CMK (cell line): ENCODE measurements around the gene MYBBP1A.

Experiments used
- DNase-seq: peaks from one replicate; pipeline ENCODE4 v3.0.0-alpha.2; 2010; ENCODE audit warnings: low read depth

Gene MYBBP1A

DNA sequence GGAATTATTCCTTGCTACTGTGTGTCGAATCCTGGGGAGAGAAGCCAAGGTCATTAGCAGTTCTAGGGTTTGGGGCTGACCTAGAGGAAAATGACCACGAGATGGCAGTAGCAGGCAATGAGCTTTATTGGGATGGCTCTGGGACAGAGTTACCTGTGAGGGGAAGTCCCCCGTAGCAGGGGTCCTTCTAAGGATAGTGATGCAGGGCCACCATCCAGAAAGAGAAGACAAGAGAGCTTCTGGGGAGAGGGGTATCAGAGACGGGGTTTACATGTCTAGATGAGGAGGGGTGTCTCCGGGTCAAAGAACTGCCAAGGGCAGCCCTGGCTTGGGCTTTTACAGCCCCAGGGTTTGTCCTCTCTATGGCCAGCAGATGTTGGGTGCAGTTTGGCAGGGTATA, 11.6 kb upstream of the MYBBP1A start:
- no peak for DNase-seq

DNA sequence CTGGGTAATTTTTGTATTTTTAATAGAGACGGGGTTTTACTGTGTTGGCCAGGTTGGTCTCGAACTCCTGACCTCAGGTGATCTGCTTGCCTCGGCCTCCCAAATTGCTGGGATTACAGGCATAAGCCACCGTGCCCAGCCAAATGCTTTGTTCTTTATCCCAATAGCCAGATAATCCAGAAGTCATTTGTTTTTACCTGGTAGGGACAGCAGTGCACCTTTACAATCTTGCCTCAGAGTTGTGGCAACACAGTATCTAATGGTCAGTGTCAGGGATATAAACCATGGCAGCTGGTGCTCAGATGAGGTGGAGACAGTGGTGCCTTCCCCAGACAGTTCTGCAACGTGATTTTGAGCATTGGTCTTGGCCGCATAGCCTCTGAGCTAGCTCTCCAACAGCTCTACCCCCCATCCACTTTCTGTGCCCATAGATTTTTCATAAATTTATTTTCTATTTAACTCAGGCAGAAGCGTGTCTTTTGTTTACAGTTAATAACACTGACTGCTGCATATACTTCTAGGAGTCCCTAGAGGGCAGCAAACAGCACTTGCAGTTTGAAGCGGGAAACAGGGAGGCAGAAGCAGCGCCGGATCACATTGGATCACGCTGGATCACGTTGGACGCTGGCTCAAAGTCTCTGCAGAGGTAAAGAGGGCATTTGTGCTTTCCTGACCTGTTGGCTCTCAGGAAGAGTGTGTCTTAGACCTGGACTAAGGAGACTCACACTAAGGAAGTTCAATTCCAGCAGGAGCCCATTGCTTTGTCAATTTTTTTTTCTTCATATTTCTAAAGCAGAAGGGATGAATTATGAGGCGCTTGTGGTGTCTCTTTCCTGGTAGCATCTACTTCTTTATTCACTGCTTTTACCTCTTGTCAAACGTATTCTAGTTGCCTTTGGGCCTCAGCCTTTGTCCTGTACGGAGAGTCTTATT, 10.3 kb upstream of the MYBBP1A start:
- no peak for DNase-seq

- no peak for DNase-seq
Observed at GRCh38 chr17:4562015-4562969, 7.1 kb upstream of the MYBBP1A start.

DNA sequence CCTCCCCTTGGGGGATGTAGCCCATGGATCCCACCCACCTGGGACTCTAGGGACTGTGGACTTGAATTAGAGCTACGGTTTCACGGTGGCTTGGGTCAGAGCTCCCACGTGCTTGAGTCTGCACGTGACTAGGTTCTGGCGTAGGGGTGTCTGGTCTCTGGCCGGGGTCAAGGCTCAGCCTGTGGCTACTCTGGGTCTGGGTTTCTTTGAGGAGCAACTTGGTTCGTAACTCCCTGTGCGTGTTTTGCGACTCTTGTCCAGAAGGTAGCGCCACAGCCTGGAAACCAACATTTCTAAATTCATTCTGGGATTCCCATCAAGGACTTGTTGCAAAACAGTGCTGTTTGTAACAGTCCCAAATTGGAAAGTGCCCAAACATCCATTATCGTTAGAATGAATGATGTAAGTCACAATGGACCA, 5.7 kb upstream of the MYBBP1A start:
- no peak for DNase-seq

- DNase-seq, result no peak
Observed at GRCh38 chr17:4560421-4560820, 5.2 kb upstream of the MYBBP1A start, which contains the start of gene GGT6. TSS of gene GGT6 (minus strand) at chr17:4560577. CDS start at chr17:4560521, 56 bp downstream.

- no peak for DNase-seq
Observed at GRCh38 chr17:4559966-4560365, 4.8 kb upstream of the MYBBP1A start.

- no peak for DNase-seq
Observed at GRCh38 chr17:4559139-4559791, 4.1 kb upstream of the MYBBP1A start.

DNA sequence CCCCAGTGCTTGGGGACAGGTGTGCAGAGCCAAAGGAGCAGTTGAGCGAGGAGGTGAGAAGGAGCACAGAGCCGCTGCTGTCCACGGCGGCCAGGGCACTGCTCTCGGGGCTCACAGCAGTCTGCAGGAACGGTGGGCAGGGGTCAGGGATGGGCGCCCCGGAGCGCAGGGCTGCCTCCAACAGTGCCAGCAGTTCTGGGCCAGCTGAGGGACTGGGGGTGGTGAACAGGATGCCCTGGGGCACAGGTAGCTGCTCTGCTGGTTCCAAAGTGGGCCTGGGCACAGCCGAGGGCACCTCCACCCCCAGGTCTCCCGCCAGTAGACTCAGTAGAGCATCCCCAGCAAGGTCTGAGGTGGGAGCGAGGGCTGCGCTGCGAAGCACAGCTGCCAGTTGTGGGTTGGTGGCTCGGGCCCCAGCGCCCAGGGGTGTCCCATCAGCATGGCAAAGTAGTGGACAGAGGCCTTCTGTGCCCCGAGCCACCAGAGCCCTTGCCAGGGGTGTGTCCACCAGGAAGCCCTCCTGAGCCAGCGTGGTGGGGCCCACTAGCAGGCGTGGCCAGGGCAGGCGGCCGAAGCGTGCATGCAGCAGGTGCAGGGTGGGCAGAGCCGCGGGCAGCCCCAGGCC, 3.3 kb upstream of the MYBBP1A start:
- no peak for DNase-seq

DNA sequence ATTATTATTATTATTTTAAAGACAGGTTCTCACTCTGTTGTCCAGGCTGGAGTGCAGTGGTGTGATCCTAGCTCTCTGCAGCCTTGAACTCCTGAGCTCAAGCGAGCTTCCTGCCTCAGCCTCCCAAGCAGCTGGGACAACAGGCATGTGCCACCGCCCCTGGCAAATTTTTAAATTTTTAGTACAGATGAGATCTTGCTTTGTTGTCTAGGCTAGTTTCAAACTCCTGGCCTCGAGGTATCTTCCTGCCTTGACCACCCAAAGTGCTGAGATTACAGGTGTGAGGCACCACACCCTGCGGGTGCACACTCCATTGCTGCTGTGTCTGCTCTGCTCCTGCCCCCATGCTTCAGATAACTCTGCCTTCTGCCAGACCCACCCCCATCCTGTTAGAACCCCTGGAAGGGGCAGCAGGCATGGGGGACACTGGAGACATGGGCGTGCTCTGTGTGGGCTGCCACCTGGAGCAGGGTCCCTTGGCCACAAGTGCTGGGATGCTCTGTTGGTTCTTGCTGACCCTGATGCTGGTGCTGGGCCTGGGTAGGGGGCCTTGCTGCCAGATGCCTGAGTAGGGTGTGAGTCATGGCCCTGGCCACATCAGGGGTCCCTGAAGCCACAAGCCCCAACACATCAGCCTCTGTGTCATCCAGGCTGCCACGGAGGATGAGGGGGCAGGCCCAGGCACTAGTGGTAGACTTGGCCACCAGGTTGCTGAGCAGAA, 2.6 kb upstream of the MYBBP1A start:
- DNase-seq, result no peak

- no peak for DNase-seq
Observed at GRCh38 chr17:4556996-4557395, 1.8 kb upstream of the MYBBP1A start.

GRCh38 chr17:4555873-4556759, 932 bp upstream of the MYBBP1A start:
- DNase-seq, result no peak

GRCh38 chr17:4554441-4554996, 665 bp downstream of the MYBBP1A start:
- no peak for DNase-seq

- DNase-seq, result no peak
Observed at GRCh38 chr17:4553669-4554068, 1.5 kb downstream of the MYBBP1A start.

DNA sequence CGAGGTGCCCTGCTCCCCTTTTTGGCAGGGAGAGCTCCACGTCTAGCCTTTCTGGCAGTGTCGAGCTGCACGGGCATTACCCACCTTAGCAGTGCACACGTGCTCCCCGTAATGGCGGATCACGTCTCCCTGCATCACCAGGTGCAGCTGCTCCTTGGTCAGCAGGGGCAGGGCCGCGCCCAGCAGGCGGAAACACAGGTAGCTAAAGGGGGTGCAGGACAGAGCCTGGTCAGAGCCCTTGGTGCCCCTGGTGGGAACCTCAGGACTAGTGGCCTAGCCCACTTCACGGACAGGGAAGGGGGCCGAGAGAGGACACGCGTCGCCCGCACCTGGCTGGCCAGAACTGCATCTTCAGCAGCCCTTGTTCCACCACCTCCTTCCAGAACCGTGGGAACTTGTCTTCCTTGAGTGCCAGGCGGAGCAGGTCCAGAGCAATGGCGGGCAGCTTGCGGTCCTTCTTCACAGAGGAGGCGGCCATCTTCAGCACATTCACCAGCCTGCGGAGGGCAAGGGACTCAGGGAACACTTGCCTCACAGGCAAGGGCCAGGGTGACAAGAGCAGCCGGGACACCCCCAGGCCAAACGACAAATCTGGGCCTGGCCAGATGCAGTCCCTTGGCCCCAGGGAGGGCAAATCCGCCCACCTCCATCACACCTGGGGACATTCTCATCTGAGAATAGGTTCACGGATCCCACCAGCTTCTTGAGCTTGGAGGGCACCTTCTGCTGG, 3.2 kb downstream of the MYBBP1A start:
- DNase-seq, result no peak

DNA sequence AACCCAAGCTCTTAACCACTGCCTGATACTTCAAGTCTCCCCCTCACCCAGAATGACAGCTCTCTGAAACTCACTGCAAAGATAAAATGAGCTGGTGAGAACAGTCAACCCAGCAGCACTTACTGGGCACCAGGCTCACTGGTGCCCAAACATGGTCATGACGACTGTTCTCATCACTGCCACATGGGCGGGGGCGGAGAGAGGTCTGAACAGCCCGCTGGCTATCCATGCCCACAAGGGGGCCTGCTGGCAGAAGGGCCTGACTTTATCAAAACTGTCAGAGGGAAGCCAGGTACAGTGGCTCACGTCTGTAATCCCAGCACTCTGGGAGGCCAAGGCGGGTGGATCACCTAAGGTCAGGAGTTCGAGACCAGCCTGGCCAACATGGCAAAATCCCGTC, 4.0 kb downstream of the MYBBP1A start:
- no peak for DNase-seq

DNA sequence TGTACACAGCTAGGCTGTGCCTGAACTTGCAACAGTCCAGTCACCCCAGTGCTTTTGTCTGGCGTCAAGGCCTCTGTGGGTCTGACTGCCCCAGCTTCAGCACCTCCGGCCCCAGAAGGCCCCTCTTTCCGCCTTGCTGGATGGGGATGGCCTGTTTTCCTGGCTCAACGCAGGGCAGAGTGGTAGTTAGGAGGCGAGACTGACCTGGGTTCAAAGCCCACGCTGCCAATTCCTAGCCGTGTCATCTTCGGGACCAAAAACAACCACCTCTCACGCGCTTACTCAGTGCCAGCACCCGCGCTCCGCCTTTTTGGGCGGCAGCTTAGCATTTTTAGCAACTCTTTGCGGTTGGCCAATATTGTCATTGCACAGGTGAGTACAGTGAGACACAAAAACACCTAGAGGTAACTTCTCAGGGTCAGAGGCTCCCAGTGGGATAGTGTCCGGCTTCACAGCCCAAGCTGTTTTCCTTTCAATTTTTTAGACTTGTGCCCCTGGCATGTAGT, 4.6 kb downstream of the MYBBP1A start:
- no peak for DNase-seq

- DNase-seq, result no peak
Observed at GRCh38 chr17:4549781-4550533, 5.2 kb downstream of the MYBBP1A start.
